MM.1S (cell line): ENCODE results near the gene NCKAP5.

ENCODE experiments used
- DNase-seq: peaks from one replicate; pipeline ENCODE4 v3.0.0-alpha.2; 2015
- H2AFZ ChIP-seq: fragments of 300-600 bp; sonication (generic); 2 replicates; pipeline ENCODE4 v1.6.0; 2016; ENCODE audit warnings: antibody characterized with exemption, low read length
- H3F3A ChIP-seq: fragments of 300-600 bp; sonication (generic); 2 replicates; pipeline ENCODE4 v1.6.1; 2016; ENCODE audit warnings: mild to moderate bottlenecking, antibody characterized with exemption, low read length, moderate library complexity, mixed read lengths; ENCODE audit not compliant: insufficient read depth
- H3K27ac ChIP-seq: fragments of 300-600 bp; sonication (generic); 2 replicates; pipeline ENCODE4 v1.5.1; 2016; ENCODE audit warnings: mild to moderate bottlenecking, low read length
- H3K27me3 ChIP-seq: fragments of 300-600 bp; sonication (generic); replicated peaks from 2 replicates; pipeline ENCODE4 v1.6.0; 2016; ENCODE audit warnings: low read length; ENCODE audit not compliant: insufficient read depth
- H3K36me3 ChIP-seq: fragments of 300-600 bp; sonication (generic); replicated peaks from 2 replicates; pipeline ENCODE4 v1.6.1; 2016; ENCODE audit warnings: mild to moderate bottlenecking, low read length, mixed read lengths; ENCODE audit not compliant: insufficient read depth
- H3K4me1 ChIP-seq: fragments of 300-600 bp; sonication (generic); 2 replicates; pipeline ENCODE4 v1.6.1; 2016; ENCODE audit warnings: low read length, mixed read lengths
- H3K4me2 ChIP-seq: fragments of 300-600 bp; sonication (generic); 2 replicates; pipeline ENCODE4 v1.6.0; 2016; ENCODE audit warnings: low read depth, low read length
- H3K4me3 ChIP-seq: fragments of 300-600 bp; sonication (generic); 2 replicates; pipeline ENCODE4 v1.5.1; 2016; ENCODE audit warnings: low read length, mixed read lengths
- H3K79me2 ChIP-seq: fragments of 300-600 bp; sonication (generic); 2 replicates; pipeline ENCODE4 v1.6.1; 2016; ENCODE audit warnings: mixed run types, low read length, mixed read lengths
- H3K9ac ChIP-seq: fragments of 300-600 bp; sonication (generic); 2 replicates; pipeline ENCODE4 v1.6.1; 2016; ENCODE audit warnings: low read length, mixed read lengths
- H3K9me2 ChIP-seq: fragments of 300-600 bp; sonication (generic); replicated peaks from 2 replicates; pipeline ENCODE4 v1.6.1; 2016; ENCODE audit warnings: mild to moderate bottlenecking, low read length, mixed read lengths; ENCODE audit not compliant: insufficient read depth
- H3K9me3 ChIP-seq: fragments of 300-600 bp; sonication (generic); replicated peaks from 2 replicates; pipeline ENCODE4 v1.6.1; 2016; ENCODE audit warnings: mild to moderate bottlenecking, low read length, mixed read lengths; ENCODE audit not compliant: insufficient read depth
- H4K20me1 ChIP-seq: fragments of 300-600 bp; sonication (generic); 2 replicates; pipeline ENCODE4 v1.6.1; 2016; ENCODE audit warnings: mild to moderate bottlenecking, low read length, moderate library complexity, mixed read lengths; ENCODE audit not compliant: insufficient read depth
- EZH2 ChIP-seq: fragments of 300-600 bp; sonication (generic); optimal IDR thresholded peaks from 2 replicates; pipeline ENCODE3; 2017; ENCODE audit warnings: low read depth, mild to moderate bottlenecking, antibody characterized with exemption, low read length, mixed read lengths
- EZH2phosphoT487 ChIP-seq: fragments of 300-600 bp; sonication (generic); IDR thresholded peaks from 2 replicates; pipeline ENCODE4 v1.6.1; 2018; ENCODE audit warnings: antibody characterized with exemption, low read length
- TF ChIP-seq, protein P1 (sequence below): fragments of 300-600 bp; sonication (generic); IDR thresholded peaks from 2 replicates; pipeline ENCODE4 v1.5.1; 2016; ENCODE audit warnings: antibody characterized with exemption, low read length, mixed read lengths

Gene NCKAP5

DNA sequence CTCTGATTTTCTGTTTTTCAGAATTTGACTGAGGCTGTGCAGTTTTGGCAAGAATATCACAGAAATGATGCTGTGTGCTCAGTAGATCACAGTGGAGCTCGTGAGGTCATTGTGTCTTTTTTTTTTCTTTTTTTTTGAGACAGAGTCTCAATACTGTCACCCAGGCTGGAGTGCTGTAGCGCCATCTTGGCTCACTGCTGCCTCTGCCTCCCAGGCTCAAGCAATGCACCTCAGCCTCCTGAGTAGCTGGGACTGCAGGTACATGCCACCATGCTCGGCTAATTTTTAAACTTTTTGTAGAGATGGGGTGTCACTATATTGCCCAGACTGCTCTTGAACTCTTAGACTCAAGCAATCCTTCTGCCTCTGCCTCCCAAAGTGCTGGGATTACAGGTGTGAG is 203.6 kb downstream of the NCKAP5 start:
- Histone ChIP-seq H4K20me1 (no peaks in the 10 kb centered on the region), H3F3A (no peaks in the 10 kb centered on the region), H3K27ac (no peak overlapping the region), H3K27me3 (no peaks in the 10 kb centered on the region), H3K36me3 (no peaks in the 10 kb centered on the region), H3K4me1 (no peaks in the 10 kb centered on the region), H3K4me3 (no peak overlapping the region), H3K9me2 (no peaks in the 10 kb centered on the region), H3K79me2 (no peaks in the 10 kb centered on the region), H2AFZ (no peak overlapping the region), H3K9me3 (no peaks in the 10 kb centered on the region), H3K4me2 (no peak overlapping the region), H3K9ac (no peak overlapping the region)
- DNase-seq, result no peak
- TF ChIP-seq EZH2phosphoT487 (no peak), EZH2 (no peak)
- TF ChIP-seq, protein P1, sequence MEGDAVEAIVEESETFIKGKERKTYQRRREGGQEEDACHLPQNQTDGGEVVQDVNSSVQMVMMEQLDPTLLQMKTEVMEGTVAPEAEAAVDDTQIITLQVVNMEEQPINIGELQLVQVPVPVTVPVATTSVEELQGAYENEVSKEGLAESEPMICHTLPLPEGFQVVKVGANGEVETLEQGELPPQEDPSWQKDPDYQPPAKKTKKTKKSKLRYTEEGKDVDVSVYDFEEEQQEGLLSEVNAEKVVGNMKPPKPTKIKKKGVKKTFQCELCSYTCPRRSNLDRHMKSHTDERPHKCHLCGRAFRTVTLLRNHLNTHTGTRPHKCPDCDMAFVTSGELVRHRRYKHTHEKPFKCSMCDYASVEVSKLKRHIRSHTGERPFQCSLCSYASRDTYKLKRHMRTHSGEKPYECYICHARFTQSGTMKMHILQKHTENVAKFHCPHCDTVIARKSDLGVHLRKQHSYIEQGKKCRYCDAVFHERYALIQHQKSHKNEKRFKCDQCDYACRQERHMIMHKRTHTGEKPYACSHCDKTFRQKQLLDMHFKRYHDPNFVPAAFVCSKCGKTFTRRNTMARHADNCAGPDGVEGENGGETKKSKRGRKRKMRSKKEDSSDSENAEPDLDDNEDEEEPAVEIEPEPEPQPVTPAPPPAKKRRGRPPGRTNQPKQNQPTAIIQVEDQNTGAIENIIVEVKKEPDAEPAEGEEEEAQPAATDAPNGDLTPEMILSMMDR, result no peak

DNA sequence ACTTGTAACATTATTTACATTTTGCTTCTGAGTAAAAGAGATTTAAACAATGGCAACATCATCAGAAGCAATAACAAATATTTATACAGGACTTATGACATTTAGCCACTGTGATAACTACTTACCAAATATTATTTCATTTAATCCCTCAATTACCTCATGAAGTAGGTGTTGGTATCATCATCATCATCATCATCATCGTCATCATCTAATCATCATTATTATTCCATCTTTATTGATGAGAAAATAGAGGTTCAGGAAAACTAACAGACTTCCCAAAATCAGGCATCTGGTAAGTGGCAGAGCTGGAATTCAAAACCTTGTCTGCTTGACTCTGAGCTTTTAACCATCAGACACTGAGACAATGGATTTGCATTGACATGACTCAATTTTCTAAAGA is 204.4 kb downstream of the NCKAP5 start:
- TF ChIP-seq EZH2, result no peak
- no peak for TF ChIP-seq EZH2phosphoT487
- TF ChIP-seq, protein P1, result no peak

DNA sequence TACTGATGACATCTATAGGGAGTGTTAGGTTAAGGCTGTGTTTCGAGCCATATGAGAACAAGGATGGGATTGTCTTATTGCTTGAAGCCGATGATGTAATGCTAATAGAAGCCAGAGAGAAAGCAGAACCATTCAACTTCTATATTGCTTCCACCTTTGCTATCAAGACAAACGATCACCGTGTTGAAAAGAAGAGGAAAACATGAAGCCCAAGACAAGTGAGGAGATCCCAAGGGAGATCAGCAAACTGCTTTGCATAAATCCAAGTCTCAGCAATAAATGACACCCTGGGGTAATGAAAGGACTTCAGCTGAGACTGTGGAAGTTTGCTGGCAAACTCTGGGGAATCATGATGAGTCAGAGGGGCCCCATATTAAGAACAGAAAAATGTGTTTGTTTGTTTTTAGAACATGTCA is 206.2 kb downstream of the NCKAP5 start:
- Histone ChIP-seq H3K27ac (no peak overlapping the region), H2AFZ (no peak overlapping the region), H3K9me3 (no peaks in the 10 kb centered on the region), H3K4me1 (no peaks in the 10 kb centered on the region), H3K9me2 (no peaks in the 10 kb centered on the region), H3F3A (no peaks in the 10 kb centered on the region), H4K20me1 (no peaks in the 10 kb centered on the region), H3K27me3 (no peaks in the 10 kb centered on the region), H3K79me2 (no peaks in the 10 kb centered on the region), H3K4me3 (no peak overlapping the region), H3K4me2 (no peak overlapping the region), H3K36me3 (no peaks in the 10 kb centered on the region), H3K9ac (no peak overlapping the region)
- TF ChIP-seq, protein P1, result no peak
- TF ChIP-seq EZH2, result no peak
- no peak for TF ChIP-seq EZH2phosphoT487
- no peak for DNase-seq

More for the DNA sequence above, 204.4 kb downstream of the NCKAP5 start:
- Histone ChIP-seq H3K27ac (no peak overlapping the region), H3K9ac (no peak overlapping the region), H3K9me2 (no peaks in the 10 kb centered on the region), H3K36me3 (no peaks in the 10 kb centered on the region), H3K4me3 (no peak overlapping the region), H2AFZ (no peak overlapping the region), H3F3A (no peaks in the 10 kb centered on the region), H3K79me2 (no peaks in the 10 kb centered on the region), H3K9me3 (no peaks in the 10 kb centered on the region), H3K4me1 (no peaks in the 10 kb centered on the region), H3K27me3 (no peaks in the 10 kb centered on the region), H4K20me1 (no peaks in the 10 kb centered on the region), H3K4me2 (no peak overlapping the region)
- DNase-seq, result no peak
